ENCODE data around the gene SNAP91. TPM values are rescaled to one million over a fixed set of nuclear protein-coding genes. Genes with fewer than 3 reads are reported as not detected.
"Not testable (repeated sequence)": the region's sequence is repeated elsewhere in the genome, so short reads cannot be mapped to it uniquely, and the experiment has no call there.

The SNAP91 gene
- total RNA-seq, 4 donors from 2014 or later, result 0.13 TPM; not detected in 3

DNA sequence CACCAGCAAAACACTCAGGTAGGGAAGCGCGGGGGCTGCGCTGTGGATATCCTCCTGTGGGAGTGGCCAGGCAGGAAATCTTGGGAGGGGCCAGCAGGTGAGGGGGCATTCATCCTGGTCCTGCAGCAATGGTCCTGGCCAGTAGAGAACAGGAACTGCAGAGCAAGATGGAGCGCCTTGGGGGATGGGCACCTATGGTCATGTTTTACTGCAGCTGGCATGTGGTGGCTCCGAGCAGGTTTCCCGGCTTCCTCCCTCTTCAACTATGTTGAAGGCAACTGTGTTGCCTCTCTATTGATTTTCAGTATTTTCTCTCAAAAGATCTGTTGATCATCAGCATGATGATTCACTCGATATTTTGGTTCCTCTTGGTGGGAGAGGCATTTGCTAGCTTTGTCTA lies 70.9 kb downstream of the SNAP91 start:
- intact Hi-C loops (cut with DNase I; ENCODE audit: low total_unique reads) (no loop called here), in situ Hi-C loops (cut with MboI; ENCODE audit: low sequenced_read_pairs in 4 of 4) (no loop called here)
- H3K36me3 ChIP-seq, result no peaks in the 10 kb centered on the region
- H3K4me3 ChIP-seq, result no peak overlapping the region
- no peak overlapping the region for H3K27ac ChIP-seq
- TF ChIP-seq, protein P1, sequence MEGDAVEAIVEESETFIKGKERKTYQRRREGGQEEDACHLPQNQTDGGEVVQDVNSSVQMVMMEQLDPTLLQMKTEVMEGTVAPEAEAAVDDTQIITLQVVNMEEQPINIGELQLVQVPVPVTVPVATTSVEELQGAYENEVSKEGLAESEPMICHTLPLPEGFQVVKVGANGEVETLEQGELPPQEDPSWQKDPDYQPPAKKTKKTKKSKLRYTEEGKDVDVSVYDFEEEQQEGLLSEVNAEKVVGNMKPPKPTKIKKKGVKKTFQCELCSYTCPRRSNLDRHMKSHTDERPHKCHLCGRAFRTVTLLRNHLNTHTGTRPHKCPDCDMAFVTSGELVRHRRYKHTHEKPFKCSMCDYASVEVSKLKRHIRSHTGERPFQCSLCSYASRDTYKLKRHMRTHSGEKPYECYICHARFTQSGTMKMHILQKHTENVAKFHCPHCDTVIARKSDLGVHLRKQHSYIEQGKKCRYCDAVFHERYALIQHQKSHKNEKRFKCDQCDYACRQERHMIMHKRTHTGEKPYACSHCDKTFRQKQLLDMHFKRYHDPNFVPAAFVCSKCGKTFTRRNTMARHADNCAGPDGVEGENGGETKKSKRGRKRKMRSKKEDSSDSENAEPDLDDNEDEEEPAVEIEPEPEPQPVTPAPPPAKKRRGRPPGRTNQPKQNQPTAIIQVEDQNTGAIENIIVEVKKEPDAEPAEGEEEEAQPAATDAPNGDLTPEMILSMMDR (IDR thresholded peaks at IDR 0.05 in 4 of 5, conservative IDR thresholded peaks at IDR 0.05 in 1 of 5), result no peak
- TF ChIP-seq POLR2A (IDR thresholded peaks at IDR 0.05), result no peak
- no peak for DNase-seq
- H3K9me3 ChIP-seq, result no peaks in the 10 kb centered on the region
- no peaks in the 10 kb centered on the region for H3K27me3 ChIP-seq
- ATAC-seq, result no peak
- H3K4me1 ChIP-seq, result no peaks in the 10 kb centered on the region

DNA sequence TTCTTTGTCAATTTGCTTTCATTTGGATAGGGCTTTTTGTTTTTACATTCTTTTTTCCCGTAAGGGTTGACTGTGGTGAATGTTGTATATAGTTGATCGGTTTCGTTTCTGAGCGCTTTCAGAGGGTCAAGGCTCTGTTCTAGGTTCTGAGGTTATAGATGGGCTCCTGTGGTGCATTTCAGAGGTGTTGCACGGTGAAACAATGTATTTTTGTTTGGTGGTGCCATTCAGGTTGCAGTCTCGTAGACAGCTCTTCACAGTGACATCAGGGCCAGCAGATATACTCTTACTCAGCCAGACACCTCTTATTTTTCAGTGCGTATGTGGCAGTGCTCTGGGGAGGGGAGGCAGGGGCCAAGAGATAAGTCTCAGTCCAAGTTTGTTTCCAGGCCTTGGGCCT lies 72.1 kb downstream of the SNAP91 start:
- ATAC-seq, result no peak

DNA sequence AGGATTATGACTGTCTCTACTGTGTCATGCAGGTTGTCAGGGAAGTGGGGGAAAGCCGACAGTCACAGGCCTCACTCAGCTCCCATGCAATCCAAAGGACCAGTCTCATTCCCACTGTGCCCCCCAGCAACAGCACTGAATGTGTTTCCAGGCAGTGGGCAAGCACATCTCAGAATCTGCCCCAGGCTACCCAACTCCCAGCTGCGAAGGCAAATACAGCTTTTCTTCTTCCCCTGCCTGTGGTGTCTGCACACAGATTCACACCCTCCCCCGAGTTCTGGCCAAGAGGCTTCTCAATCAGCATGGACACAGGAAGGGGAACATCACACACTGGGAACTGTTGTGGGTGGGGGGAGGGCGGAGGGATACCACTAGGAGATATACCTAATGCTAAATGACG lies 75.3 kb downstream of the SNAP91 start:
- no peak overlapping the region for H3K27ac ChIP-seq
- H3K4me3 ChIP-seq, result no peak overlapping the region
- ATAC-seq, result no peak
- H3K27me3 ChIP-seq, result no peaks in the 10 kb centered on the region
- TF ChIP-seq POLR2A (IDR thresholded peaks at IDR 0.05), result no peak
- TF ChIP-seq, protein P1 (IDR thresholded peaks at IDR 0.05 in 4 of 5, conservative IDR thresholded peaks at IDR 0.05 in 1 of 5), result no peak
- intact Hi-C loops (cut with DNase I; ENCODE audit: low total_unique reads) (no loop called here), in situ Hi-C loops (cut with MboI; ENCODE audit: low sequenced_read_pairs in 4 of 4) (no loop called here)
- DNase-seq, result no peak
- no peaks in the 10 kb centered on the region for H3K36me3 ChIP-seq
- no peaks in the 10 kb centered on the region for H3K9me3 ChIP-seq
- H3K4me1 ChIP-seq, result no peaks in the 10 kb centered on the region

More for the DNA sequence above, 72.1 kb downstream of the SNAP91 start:
- no peak for DNase-seq
- intact Hi-C loops (cut with DNase I; ENCODE audit: low total_unique reads), result no loop called here
- H3K4me3 ChIP-seq, result no peak overlapping the region
- no peak overlapping the region for H3K27ac ChIP-seq
- no peaks in the 10 kb centered on the region for H3K4me1 ChIP-seq
- TF ChIP-seq POLR2A (IDR thresholded peaks at IDR 0.05), result no peak
- in situ Hi-C loops (cut with MboI; ENCODE audit: low sequenced_read_pairs in 4 of 4), result no loop called here
- no peaks in the 10 kb centered on the region for H3K9me3 ChIP-seq
- H3K27me3 ChIP-seq, result no peaks in the 10 kb centered on the region
- H3K36me3 ChIP-seq, result no peaks in the 10 kb centered on the region

DNA sequence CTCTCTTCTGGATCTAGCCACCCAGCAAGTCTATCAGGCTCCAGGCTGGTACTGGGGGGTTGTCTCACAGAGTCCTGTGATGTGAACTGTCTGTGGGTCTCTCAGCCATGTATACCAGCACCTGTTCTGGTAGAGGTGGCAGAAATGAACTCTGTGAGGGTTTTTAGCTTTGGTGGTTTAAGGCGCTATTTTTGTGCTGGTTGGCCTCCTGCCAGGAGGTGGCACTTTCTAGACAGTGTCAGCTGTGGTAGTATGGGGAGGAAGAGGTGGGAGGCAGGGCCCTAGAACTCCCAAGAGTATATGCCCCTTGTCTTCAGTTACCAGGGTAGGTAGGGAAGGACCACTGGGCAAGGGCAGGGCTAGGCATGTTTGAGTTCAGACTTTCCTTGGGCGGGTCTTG lies 75.8 kb downstream of the SNAP91 start:
- ATAC-seq (no peak), DNase-seq (no peak)
- H3K36me3 ChIP-seq, result no peaks in the 10 kb centered on the region
- no peak overlapping the region for H3K4me3 ChIP-seq
- H3K4me1 ChIP-seq, result no peaks in the 10 kb centered on the region
- H3K27ac ChIP-seq, result no peak overlapping the region
- no peaks in the 10 kb centered on the region for H3K9me3 ChIP-seq
- no peak for TF ChIP-seq POLR2A (IDR thresholded peaks at IDR 0.05)
- TF ChIP-seq, protein P1 (IDR thresholded peaks at IDR 0.05 in 4 of 5, conservative IDR thresholded peaks at IDR 0.05 in 1 of 5), result no peak
- intact Hi-C loops (cut with DNase I; ENCODE audit: low total_unique reads) (no loop called here), in situ Hi-C loops (cut with MboI; ENCODE audit: low sequenced_read_pairs in 4 of 4) (no loop called here)
- no peaks in the 10 kb centered on the region for H3K27me3 ChIP-seq

DNA sequence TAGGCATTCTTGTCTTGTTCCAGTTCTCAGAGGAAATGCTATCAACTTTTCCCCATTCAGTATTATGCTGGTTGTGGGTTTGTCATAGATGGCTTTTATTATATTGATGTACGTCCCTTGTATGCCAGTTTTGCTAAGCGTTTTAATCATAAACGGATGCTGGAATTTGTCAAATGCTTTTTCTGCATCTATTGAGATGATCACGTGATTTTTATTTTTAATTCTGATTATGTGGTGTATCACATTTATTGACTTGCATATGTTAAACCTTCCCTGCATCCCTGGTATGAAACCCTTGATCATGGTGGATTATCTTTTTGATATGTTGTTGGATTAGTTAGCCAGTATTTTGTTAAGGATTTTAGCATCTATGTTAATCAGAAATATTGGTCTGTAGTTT lies 79.0 kb downstream of the SNAP91 start:
- H3K27ac ChIP-seq; H3K27me3 ChIP-seq; H3K4me1 ChIP-seq; H3K9me3 ChIP-seq; intact Hi-C loops (cut with DNase I; ENCODE audit: low total_unique reads); H3K4me3 ChIP-seq; ATAC-seq; in situ Hi-C loops (cut with MboI; ENCODE audit: low sequenced_read_pairs in 4 of 4); H3K36me3 ChIP-seq; DNase-seq: not testable (repeated sequence)

Measured in gastrocnemius medialis (tissue), 4 donors.